Skeletal muscle tissue (tissue), 4 donors: ENCODE measurements around the gene BSPRY. TPM values are rescaled to one million over a fixed set of nuclear protein-coding genes. Genes with fewer than 3 reads are reported as not detected.

ENCODE experiments used
- H3K27ac ChIP-seq: one replicate; pipeline ENCODE4 v1.7.0; 2013; ENCODE audit warnings: mild to moderate bottlenecking, low read depth, low read length, inconsistent platforms
- H3K27me3 ChIP-seq, 3 donors: one replicate each; pipeline ENCODE4 v1.7.0; 2013; ENCODE audit warnings: low read length in 3 of 3; ENCODE audit not compliant: control insufficient read depth in 3 of 3, insufficient read depth in 3 of 3
- H3K36me3 ChIP-seq, 3 donors: one replicate each; pipeline ENCODE4 v1.7.0; 2013; ENCODE audit warnings: low read length in 3 of 3; ENCODE audit not compliant: control insufficient read depth in 3 of 3, insufficient read depth in 3 of 3
- H3K4me1 ChIP-seq, 3 donors: one replicate each; pipeline ENCODE4 v1.7.0; 2013; ENCODE audit warnings: low read length in 3 of 3, mild to moderate bottlenecking in 3 of 3; ENCODE audit not compliant: control insufficient read depth in 3 of 3, insufficient read depth in 3 of 3
- H3K4me3 ChIP-seq, 3 donors: one replicate each; pipeline ENCODE4 v1.7.0; 2013; ENCODE audit warnings: low read length in 3 of 3
- H3K9ac ChIP-seq, 3 donors: one replicate each; pipeline ENCODE4 v1.7.0; 2013; ENCODE audit warnings: low read length in 3 of 3, mild to moderate bottlenecking in 3 of 3, moderate library complexity in 2 of 3, low read depth in 1 of 3
- H3K9me3 ChIP-seq, 3 donors: one replicate each; pipeline ENCODE4 v1.7.0; 2013; ENCODE audit warnings: low read length in 3 of 3; ENCODE audit not compliant: control insufficient read depth in 3 of 3
- total RNA-seq: library from RNA; depleted of rRNA; stranded (reverse); fragments of >200 nt; gene quantifications from one replicate; pipeline ENCODE4 v1.2.3, GENCODE V29; 2014
- donor health status: Osteomylitis.

The BSPRY gene
- 1.0 TPM for total RNA-seq

DNA sequence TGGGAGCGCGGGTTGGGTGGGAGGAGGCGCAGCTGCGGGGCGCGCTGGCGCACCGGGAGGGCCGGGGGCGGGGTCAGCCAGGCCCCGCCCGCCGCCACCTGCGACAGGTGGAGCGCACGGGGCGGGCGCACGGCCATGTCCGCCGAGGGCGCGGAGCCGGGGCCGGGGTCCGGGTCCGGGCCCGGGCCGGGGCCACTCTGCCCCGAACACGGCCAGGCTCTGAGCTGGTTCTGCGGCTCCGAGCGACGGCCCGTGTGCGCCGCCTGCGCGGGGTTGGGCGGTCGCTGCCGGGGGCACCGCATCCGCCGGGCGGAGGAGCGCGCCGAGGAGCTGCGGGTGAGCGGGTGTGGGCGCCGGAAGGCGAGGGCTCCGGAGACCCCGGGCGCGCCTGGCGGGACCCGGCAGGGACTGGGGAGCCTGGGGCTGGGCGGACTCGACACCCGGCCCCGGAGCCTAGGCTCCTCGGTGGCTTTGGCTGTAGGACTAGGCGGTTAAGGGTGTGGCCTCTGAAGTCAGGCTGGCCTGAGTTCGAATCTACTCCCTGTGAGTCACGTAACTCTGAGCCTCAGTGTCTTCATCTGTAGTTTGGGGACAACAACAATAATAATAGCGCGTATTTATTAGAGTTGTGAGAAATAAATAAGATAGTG, at the start of gene BSPRY:
Gene BSPRY, plus strand, starts transcription at position 97 of the 650 bp plus-strand sequence. Its CDS starts 39 bp downstream, at position 136.
- H3K27ac ChIP-seq, result no peak within 1 kb of the TSS
- H3K27me3 ChIP-seq, result peaks cover 29 to 43% (median 33%) of the 10 kb centered on the region in 3 donors
- peak within 1 kb of the TSS in 1 of 3 donors; percentile 57 for H3K9ac ChIP-seq
- H3K36me3 ChIP-seq, result no peaks in the 10 kb centered on the region
- H3K4me1 ChIP-seq, result peaks cover 6 to 11% (median 9%) of the 10 kb centered on the region in 3 donors
- H3K9me3 ChIP-seq, result no peaks in the 10 kb centered on the region
- H3K4me3 ChIP-seq, result peak within 1 kb of the TSS in 2 of 3 donors; percentile 27 to 41

GRCh38 chr9:113299800-113300292, 49.5 kb upstream of the BSPRY start:
- H3K4me3 ChIP-seq, result no peak overlapping the region
- H3K9me3 ChIP-seq, result no peaks in the 10 kb centered on the region
- no peaks in the 10 kb centered on the region for H3K27me3 ChIP-seq
- peak overlapping the region in 1 of 3 donors; percentile 15 for H3K9ac ChIP-seq
- no peaks in the 10 kb centered on the region for H3K4me1 ChIP-seq
- H3K36me3 ChIP-seq, result no peaks in the 10 kb centered on the region
- no peak overlapping the region for H3K27ac ChIP-seq

DNA sequence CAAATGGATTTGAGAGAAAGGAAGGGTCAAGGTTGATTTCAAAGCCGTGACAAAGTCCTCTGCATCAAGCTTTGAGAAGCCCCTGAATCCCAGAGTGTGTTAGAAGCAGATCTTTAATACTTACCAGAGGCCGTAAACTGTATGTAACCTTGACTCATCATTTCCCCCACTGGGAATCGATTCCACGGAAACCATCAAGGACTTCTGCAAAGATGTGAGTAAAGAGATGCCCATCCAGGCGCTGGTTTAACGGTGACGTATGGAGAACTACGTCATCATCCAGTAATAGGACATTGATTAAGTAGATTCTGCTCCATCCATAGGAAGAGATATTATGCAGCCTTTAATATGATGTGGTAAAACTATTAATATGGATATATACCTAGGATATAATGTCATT, 47.8 kb upstream of the BSPRY start:
- no peak overlapping the region for H3K27ac ChIP-seq
- no peaks in the 10 kb centered on the region for H3K9me3 ChIP-seq
- no peaks in the 10 kb centered on the region for H3K27me3 ChIP-seq
- H3K36me3 ChIP-seq, result no peaks in the 10 kb centered on the region
- no peak overlapping the region for H3K9ac ChIP-seq
- no peak overlapping the region for H3K4me3 ChIP-seq
- no peaks in the 10 kb centered on the region for H3K4me1 ChIP-seq

DNA sequence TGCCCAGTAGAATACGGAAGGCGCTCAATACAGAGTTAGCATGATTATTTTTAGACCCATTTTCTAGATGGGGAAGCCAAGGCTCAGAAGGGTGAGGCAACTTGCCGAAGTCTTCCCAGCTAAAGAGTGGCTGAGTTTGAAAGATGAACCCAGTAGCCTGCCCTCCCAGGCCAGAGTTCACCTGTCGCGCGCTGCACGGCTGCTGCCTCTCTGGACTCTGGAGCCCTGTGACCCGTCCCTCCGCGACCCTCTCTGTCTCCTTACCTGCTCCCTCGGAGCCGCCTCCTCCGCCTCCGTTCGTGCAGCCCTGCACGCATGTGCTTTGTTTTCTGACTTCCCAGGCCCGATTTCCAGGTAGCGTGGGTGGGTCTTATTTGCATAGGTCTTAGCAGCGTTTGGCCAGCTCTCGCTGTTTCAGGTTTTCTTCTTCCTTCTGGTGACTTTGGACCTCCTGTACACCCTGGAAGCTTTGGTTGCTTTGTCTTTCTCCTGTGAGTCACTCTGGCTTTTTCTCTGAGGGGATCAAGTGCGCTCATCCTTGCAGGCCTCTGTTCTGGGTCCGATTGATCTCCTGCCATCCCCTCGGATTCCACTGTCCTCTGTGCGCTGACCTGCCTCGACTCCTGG, 46.4 kb upstream of the BSPRY start, which contains the start of gene RNF183:
Gene RNF183, minus strand, starts transcription at position 585 of the 627 bp plus-strand sequence. CDS start 5,192 bp downstream, outside the sequence.
- Histone ChIP-seq H3K4me1 (no peaks in the 10 kb centered on the region), H3K27ac (no peak within 1 kb of the TSS), H3K9me3 (no peaks in the 10 kb centered on the region), H3K4me3 (no peak within 1 kb of the TSS), H3K36me3 (no peaks in the 10 kb centered on the region), H3K27me3 (peaks cover 0 to 3% (median 2%) of the 10 kb centered on the region in 3 donors), H3K9ac (no peak within 1 kb of the TSS)

GRCh38 chr9:113306566-113306965, 42.8 kb upstream of the BSPRY start:
- H3K4me1 ChIP-seq, result no peaks in the 10 kb centered on the region
- H3K36me3 ChIP-seq, result no peaks in the 10 kb centered on the region
- no peak overlapping the region for H3K27ac ChIP-seq
- no peak overlapping the region for H3K4me3 ChIP-seq
- no peak overlapping the region for H3K9ac ChIP-seq
- H3K9me3 ChIP-seq, result no peaks in the 10 kb centered on the region
- H3K27me3 ChIP-seq, result peaks cover 0 to 3% (median 2%) of the 10 kb centered on the region in 3 donors

GRCh38 chr9:113307396-113307975, 41.9 kb upstream of the BSPRY start:
- no peak overlapping the region for H3K27ac ChIP-seq
- H3K4me1 ChIP-seq, result no peaks in the 10 kb centered on the region
- no peaks in the 10 kb centered on the region for H3K9me3 ChIP-seq
- H3K27me3 ChIP-seq, result peaks cover 0 to 3% (median 2%) of the 10 kb centered on the region in 3 donors
- H3K4me3 ChIP-seq, result no peak overlapping the region
- H3K36me3 ChIP-seq, result no peaks in the 10 kb centered on the region
- H3K9ac ChIP-seq, result no peak overlapping the region

GRCh38 chr9:113309204-113309813, 40.0 kb upstream of the BSPRY start:
- no peaks in the 10 kb centered on the region for H3K9me3 ChIP-seq
- H3K9ac ChIP-seq, result no peak overlapping the region
- no peaks in the 10 kb centered on the region for H3K4me1 ChIP-seq
- no peak overlapping the region for H3K4me3 ChIP-seq
- H3K27me3 ChIP-seq, result peaks cover 0 to 3% (median 2%) of the 10 kb centered on the region in 3 donors
- H3K36me3 ChIP-seq, result no peaks in the 10 kb centered on the region
- no peak overlapping the region for H3K27ac ChIP-seq

DNA sequence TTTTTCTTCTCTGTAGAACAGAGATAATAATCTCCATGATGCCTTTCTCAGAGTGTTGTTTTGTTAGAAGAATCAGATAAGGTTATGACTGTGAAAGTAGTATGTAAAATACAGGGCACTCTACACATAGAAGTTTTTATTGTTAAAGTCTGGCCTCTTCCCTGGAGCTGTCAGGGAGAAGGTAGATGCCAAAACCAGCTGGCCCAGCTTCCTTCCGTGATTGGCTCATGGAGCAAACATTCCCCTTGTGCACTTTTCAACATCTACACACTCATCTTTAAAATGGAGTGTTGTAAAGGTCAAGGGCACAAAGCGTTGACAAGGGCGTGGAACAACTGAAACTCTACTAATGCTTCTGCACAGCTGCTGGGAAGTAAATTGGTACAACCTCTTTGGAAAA, 38.8 kb upstream of the BSPRY start:
- H3K4me1 ChIP-seq, result no peaks in the 10 kb centered on the region
- H3K4me3 ChIP-seq, result no peak overlapping the region
- no peaks in the 10 kb centered on the region for H3K9me3 ChIP-seq
- no peaks in the 10 kb centered on the region for H3K36me3 ChIP-seq
- H3K27me3 ChIP-seq, result peaks cover 0 to 3% (median 2%) of the 10 kb centered on the region in 3 donors
- peak overlapping the region; percentile 19 for H3K27ac ChIP-seq
- no peak overlapping the region for H3K9ac ChIP-seq

GRCh38 chr9:113311961-113312360, 37.4 kb upstream of the BSPRY start:
- Histone ChIP-seq H3K27ac (no peak overlapping the region), H3K9me3 (no peaks in the 10 kb centered on the region), H3K4me1 (no peaks in the 10 kb centered on the region), H3K36me3 (peaks cover 0 to 4% (median 0%) of the 10 kb centered on the region in 3 donors), H3K9ac (no peak overlapping the region), H3K4me3 (no peak overlapping the region), H3K27me3 (peaks cover 0 to 3% (median 2%) of the 10 kb centered on the region in 3 donors)
